ENCODE results near the gene IL9.

GRCh38 chr5:135847976-135848375, 47.7 kb downstream of the IL9 start:
- TF ChIP-seq CTCF (IDR thresholded peaks at IDR 0.05) (no peak), POLR2A (IDR thresholded peaks at IDR 0.05) (no peak)
